Large intestine (tissue), 3 donors: Measurements from ENCODE around the gene VRK1. TPM values are rescaled to one million over a fixed set of nuclear protein-coding genes. Genes with fewer than 3 reads are reported as not detected.

Experiments
- DNase-seq, 2 donors: peaks; one replicate each; pipeline versions ENCODE4 v3.0.0 to v3.0.0-alpha.2; 2013
- H3K27ac ChIP-seq: one replicate; pipeline ENCODE4 v1.5.1; 2013; ENCODE audit warnings: low read length
- H3K27me3 ChIP-seq: 2 replicates; pipeline ENCODE4 v1.6.1; 2013; ENCODE audit warnings: low read length; ENCODE audit not compliant: control insufficient read depth, insufficient read depth
- H3K36me3 ChIP-seq: 2 replicates; pipeline ENCODE4 v1.6.1; 2013; ENCODE audit warnings: low read length; ENCODE audit not compliant: control insufficient read depth, insufficient read depth
- H3K4me1 ChIP-seq: one replicate; pipeline ENCODE4 v1.6.1; 2013; ENCODE audit warnings: low read length; ENCODE audit not compliant: control insufficient read depth, insufficient read depth
- H3K4me3 ChIP-seq: one replicate; pipeline ENCODE4 v1.5.1; 2013; ENCODE audit warnings: low read length
- H3K9me3 ChIP-seq: one replicate; pipeline ENCODE4 v1.6.1; 2013; ENCODE audit warnings: mild to moderate bottlenecking, low read depth, low read length, moderate library complexity; ENCODE audit not compliant: control insufficient read depth
- WGBS: methylation state at CpG from one replicate; pipeline ENCODE4 v1.1.5; 2013; ENCODE audit warnings: low lambda C conversion rate; ENCODE audit not compliant: insufficient coverage; 5-methylcytosine and 5-hydroxymethylcytosine counted together
- polyA plus RNA-seq: library from polyadenylated mRNA; unstranded; fragments of 120-200 nt; gene quantifications from one replicate; pipeline ENCODE4 v1.2.1, GENCODE V29; 2013

VRK1 gene
- polyA plus RNA-seq, 1 donor, result 13.3 TPM

DNA sequence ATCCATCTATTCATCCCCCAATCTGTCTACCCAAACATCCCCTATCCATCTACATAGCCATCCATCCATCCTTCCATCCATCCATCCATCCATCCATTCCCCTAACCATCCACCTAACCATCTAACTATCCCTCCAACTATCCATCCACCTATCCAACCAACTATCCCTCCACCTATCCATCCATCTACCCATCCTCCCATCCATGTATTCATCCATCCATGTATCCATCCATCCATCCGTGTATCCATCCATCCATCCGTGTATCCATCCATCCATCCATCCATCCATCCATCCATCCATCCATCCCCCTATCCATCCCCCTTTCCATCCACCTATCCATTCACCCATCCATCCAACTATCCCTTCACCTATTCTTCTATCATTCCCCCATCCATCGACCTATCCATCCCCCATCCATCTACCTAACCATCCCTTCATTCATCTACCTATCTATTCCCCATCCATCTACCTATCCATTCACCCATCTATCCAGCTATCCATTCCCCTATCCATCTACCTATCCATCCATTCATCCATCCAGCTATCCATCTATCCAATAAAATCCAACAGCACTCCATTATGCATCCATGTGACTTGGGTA lies 131.7 kb downstream of the VRK1 start:
- Histone ChIP-seq H3K27me3 (no peaks in the 10 kb centered on the region), H3K36me3 (no peaks in the 10 kb centered on the region), H3K4me3 (no peak overlapping the region), H3K27ac (no peak overlapping the region), H3K9me3 (no peaks in the 10 kb centered on the region), H3K4me1 (no peaks in the 10 kb centered on the region)
- WGBS, result 94% methylated on average over 3 of the region's 3 CpGs
- no peak for DNase-seq

DNA sequence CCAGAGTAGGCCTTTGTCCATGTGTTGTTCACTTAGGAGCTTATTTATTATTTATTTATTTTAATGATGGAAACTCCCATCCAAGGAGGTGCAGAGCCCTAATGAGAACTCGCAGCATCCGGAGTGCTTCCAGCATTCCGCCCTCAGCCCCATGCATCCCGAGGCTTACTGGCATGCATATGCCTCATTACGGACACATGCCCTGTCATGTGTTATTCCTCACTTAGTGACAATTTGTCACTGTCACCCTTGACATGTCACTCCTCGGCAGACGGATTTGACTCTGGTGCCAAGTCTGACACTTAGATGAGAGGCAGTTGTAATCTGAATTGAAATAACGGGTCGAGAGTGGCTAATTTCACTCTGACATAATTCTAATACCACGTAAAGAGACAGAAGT lies 132.8 kb downstream of the VRK1 start:
- 80% methylated on average over 3 of the region's 10 CpGs for WGBS
- peak in 1 of 2 donors; percentile 4 for DNase-seq
- no peaks in the 10 kb centered on the region for H3K4me1 ChIP-seq
- H3K27me3 ChIP-seq, result no peaks in the 10 kb centered on the region
- no peak overlapping the region for H3K27ac ChIP-seq
- H3K9me3 ChIP-seq, result no peaks in the 10 kb centered on the region
- no peaks in the 10 kb centered on the region for H3K36me3 ChIP-seq
- no peak overlapping the region for H3K4me3 ChIP-seq

DNA sequence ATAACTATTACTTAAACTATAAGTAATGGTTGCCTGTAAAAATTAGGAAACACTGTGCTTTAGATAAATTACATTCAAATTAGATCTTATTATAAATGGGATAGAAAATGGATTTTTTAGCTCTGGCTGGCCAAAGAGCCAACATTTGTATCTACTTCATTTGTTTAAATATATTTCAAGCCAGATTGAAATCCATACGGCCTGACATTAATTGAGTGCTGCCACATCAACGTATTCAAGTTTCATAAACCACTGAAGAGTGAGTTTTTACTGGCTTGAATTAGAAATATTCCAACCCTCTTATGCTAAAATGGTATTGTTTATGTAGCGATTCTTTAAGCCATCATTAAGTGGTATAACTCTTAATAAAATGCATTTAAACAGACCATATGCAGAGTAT lies 133.3 kb downstream of the VRK1 start:
- Histone ChIP-seq H3K36me3 (no peaks in the 10 kb centered on the region), H3K27me3 (no peaks in the 10 kb centered on the region), H3K4me3 (no peak overlapping the region), H3K27ac (no peak overlapping the region), H3K9me3 (no peaks in the 10 kb centered on the region), H3K4me1 (no peaks in the 10 kb centered on the region)
- DNase-seq, result no peak
- WGBS, result 90% methylated on average over 2 of the region's 3 CpGs
